Measurements from ENCODE around the gene GNG11.

GNG11 gene

GRCh38 chr7:93935102-93935501, 13.6 kb downstream of the GNG11 start:
- no peak for DNase-seq (ENCODE audit: low read depth)
- H3K4me3 ChIP-seq (ENCODE audit: low read depth, low read length) = no peak overlapping the region
- TF ChIP-seq, protein P1, sequence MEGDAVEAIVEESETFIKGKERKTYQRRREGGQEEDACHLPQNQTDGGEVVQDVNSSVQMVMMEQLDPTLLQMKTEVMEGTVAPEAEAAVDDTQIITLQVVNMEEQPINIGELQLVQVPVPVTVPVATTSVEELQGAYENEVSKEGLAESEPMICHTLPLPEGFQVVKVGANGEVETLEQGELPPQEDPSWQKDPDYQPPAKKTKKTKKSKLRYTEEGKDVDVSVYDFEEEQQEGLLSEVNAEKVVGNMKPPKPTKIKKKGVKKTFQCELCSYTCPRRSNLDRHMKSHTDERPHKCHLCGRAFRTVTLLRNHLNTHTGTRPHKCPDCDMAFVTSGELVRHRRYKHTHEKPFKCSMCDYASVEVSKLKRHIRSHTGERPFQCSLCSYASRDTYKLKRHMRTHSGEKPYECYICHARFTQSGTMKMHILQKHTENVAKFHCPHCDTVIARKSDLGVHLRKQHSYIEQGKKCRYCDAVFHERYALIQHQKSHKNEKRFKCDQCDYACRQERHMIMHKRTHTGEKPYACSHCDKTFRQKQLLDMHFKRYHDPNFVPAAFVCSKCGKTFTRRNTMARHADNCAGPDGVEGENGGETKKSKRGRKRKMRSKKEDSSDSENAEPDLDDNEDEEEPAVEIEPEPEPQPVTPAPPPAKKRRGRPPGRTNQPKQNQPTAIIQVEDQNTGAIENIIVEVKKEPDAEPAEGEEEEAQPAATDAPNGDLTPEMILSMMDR (IDR thresholded peaks at IDR 0.05; ENCODE audit: control insufficient read depth, extremely low read depth, insufficient read depth) = no peak

GRCh38 chr7:93937818-93938217, 16.3 kb downstream of the GNG11 start:
- no peak overlapping the region for H3K4me3 ChIP-seq (ENCODE audit: low read depth, low read length)
- TF ChIP-seq, protein P1 (IDR thresholded peaks at IDR 0.05; ENCODE audit: control insufficient read depth, extremely low read depth, insufficient read depth) = no peak
- DNase-seq (ENCODE audit: low read depth) = no peak

- no peak overlapping the region for H3K4me3 ChIP-seq (ENCODE audit: low read depth, low read length)
- no peak for DNase-seq (ENCODE audit: low read depth)
- TF ChIP-seq, protein P1 (IDR thresholded peaks at IDR 0.05; ENCODE audit: control insufficient read depth, extremely low read depth, insufficient read depth) = no peak
Observed at GRCh38 chr7:93938293-93938692, 16.8 kb downstream of the GNG11 start.

- TF ChIP-seq, protein P1 (IDR thresholded peaks at IDR 0.05; ENCODE audit: control insufficient read depth, extremely low read depth, insufficient read depth) = no peak
- no peak for DNase-seq (ENCODE audit: low read depth)
- no peak overlapping the region for H3K4me3 ChIP-seq (ENCODE audit: low read depth, low read length)
Observed at GRCh38 chr7:93941945-93942344, 20.4 kb downstream of the GNG11 start.

DNA sequence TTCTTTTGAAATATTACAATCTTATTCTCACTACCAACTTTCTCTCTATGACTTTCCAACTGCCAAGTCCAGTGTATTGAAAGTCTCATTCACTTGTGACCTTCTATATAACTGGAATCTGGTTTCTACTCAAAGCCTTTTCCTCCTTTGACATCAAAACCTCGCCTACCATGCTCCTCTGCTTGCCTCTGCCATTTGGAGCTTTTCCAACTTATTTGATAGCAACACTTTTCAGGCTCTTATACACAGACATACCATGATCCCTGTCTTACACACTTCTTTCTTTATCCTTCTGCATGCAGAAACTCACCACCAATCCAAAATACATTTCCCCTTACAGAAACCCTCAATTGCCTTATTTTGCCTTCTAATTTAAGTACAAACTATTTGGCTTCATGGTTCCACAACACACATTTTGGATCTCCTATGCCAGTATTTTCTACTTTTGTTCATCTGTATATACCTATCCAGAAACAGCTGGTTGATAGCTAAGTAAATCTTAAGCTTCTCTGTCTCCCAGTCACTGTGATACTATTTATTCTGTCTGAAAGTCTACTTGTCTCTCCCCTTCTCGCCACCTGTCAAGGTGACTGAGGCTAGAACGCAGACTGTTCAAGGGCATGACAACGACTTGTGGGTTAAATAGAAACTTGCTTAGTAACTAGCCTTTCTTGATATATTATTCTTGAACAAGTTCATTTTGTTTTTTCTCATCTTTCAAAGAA, 22.4 kb downstream of the GNG11 start:
- no peak overlapping the region for H3K4me3 ChIP-seq (ENCODE audit: low read depth, low read length)
- no peak for DNase-seq (ENCODE audit: low read depth)
- TF ChIP-seq, protein P1 (IDR thresholded peaks at IDR 0.05; ENCODE audit: control insufficient read depth, extremely low read depth, insufficient read depth) = no peak

GRCh38 chr7:93944673-93945072, 23.1 kb downstream of the GNG11 start:
- no peak for DNase-seq (ENCODE audit: low read depth)
- TF ChIP-seq, protein P1 (IDR thresholded peaks at IDR 0.05; ENCODE audit: control insufficient read depth, extremely low read depth, insufficient read depth) = no peak
- H3K4me3 ChIP-seq (ENCODE audit: low read depth, low read length) = no peak overlapping the region

DNA sequence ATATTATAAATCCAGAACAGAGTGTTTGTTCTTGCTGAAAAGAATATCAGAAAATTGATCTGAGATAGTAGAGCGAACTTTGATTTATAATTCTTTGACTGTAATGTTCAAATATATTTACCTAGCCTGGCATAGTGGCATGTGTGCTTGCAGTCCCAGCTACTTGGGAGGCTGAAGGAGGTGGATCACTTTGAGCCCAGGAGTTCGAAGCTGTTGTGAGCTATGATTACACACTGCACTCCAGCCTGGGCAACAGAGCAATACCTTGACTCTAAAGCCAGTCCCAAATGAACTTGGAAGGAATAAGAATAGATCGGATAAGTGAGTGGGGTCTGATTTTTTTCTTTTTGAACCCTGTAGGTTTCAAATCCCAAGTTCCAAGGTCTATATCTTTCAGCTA, 23.5 kb downstream of the GNG11 start:
- H3K4me3 ChIP-seq (ENCODE audit: low read depth, low read length) = no peak overlapping the region
- DNase-seq (ENCODE audit: low read depth) = no peak
- TF ChIP-seq, protein P1 (IDR thresholded peaks at IDR 0.05; ENCODE audit: control insufficient read depth, extremely low read depth, insufficient read depth) = no peak
